ENCODE results near the gene PRKAR2A. TPM values are rescaled to one million over a fixed set of nuclear protein-coding genes. Genes with fewer than 3 reads are reported as not detected.
A peak's percentile ranks its signal among the peaks of the same experiment; 100 is the strongest.

PRKAR2A gene
- total RNA-seq, 4 donors from 2014 or later, result 62.2 to 97.1 (median 80.2) TPM

DNA sequence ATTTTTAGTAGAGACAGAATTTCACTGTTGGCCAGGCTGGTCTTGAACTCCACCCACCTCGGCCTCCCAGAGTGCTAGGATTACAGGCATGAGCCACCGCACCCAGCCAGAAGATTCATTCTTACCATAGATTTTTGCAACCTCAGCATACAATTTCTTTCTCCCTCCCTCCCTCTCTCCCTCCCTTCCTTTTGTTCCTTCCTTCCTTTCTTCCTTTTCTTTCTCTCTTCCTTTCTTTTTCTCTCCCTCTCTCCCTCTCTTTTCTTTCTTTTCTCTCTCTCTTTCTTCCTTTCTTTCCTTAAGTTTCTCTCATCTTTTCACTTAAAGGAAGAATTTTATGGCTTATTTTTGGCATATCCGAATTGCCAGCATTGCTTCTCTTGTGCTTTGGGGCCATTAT lies 58.0 kb downstream of the PRKAR2A start:
- peak overlapping the region in 1 of 4 donors; percentile 2 for H3K27ac ChIP-seq
- DNase-seq (no peak), ATAC-seq (no peak)
- H3K4me1 ChIP-seq, result peaks cover 11 to 21% of the 10 kb centered on the region in 2 donors
- peaks cover 0 to 11% of the 10 kb centered on the region in 2 donors for H3K36me3 ChIP-seq
- in situ Hi-C loops (cut with MboI; ENCODE audit: low sequenced_read_pairs in 4 of 4) (no loop called here), intact Hi-C loops (cut with DNase I; ENCODE audit: low total_unique reads) (no loop called here)
- no peak overlapping the region for H3K4me3 ChIP-seq
- no peaks in the 10 kb centered on the region for H3K27me3 ChIP-seq
- TF ChIP-seq POLR2A (IDR thresholded peaks at IDR 0.05), result no peak
- no peak for TF ChIP-seq CTCF (IDR thresholded peaks at IDR 0.05 in 4 of 5, conservative IDR thresholded peaks at IDR 0.05 in 1 of 5)
- H3K9me3 ChIP-seq, result no peaks in the 10 kb centered on the region

DNA sequence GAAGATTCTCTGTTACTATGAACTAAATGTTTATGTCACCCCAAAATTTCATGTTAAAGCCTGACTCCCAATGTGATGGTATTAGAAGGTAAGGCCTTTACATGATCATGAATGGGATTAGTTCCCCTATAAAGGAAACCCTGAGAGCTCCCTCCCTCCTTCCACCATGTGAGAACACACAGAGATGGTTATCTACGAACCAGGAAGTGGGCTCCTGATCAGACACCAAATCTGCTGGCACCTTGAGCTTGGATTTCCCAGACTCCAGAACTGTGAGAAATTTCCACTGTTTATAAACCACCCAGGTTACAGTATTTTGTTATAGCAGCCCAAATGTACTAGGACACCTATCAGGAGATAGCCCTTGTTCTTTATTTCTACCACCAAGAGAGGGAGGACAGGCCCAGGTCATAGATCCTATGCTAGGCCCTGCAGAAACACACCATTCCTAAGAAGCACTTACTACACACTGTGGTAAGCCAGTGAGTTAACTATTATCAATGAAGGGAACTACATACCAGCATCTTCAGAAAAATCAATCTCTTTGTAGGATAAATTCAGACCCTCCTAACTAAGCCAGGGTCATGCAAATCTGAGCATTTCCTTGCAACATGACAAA lies 59.0 kb downstream of the PRKAR2A start:
- intact Hi-C loops (cut with DNase I; ENCODE audit: low total_unique reads), result no loop called here

GRCh38 chr3:48784426-48785120 lies 63.1 kb downstream of the PRKAR2A start:
- peaks cover 0 to 27% of the 10 kb centered on the region in 2 donors for H3K36me3 ChIP-seq
- no peak overlapping the region for H3K4me3 ChIP-seq
- no peaks in the 10 kb centered on the region for H3K9me3 ChIP-seq
- in situ Hi-C loops (cut with MboI; ENCODE audit: low sequenced_read_pairs in 4 of 4), result no loop called here
- no peaks in the 10 kb centered on the region for H3K27me3 ChIP-seq
- intact Hi-C loops (cut with DNase I; ENCODE audit: low total_unique reads), result no loop called here
- DNase-seq (peak; percentile 43 to 49), ATAC-seq (peak; percentile 98)
- peaks cover 21 to 33% of the 10 kb centered on the region in 2 donors for H3K4me1 ChIP-seq
- H3K27ac ChIP-seq, result peak overlapping the region; percentile 70 to 84 (median 76)
- no peak for TF ChIP-seq POLR2A (IDR thresholded peaks at IDR 0.05)
- TF ChIP-seq CTCF (IDR thresholded peaks at IDR 0.05 in 4 of 5, conservative IDR thresholded peaks at IDR 0.05 in 1 of 5), result no peak

More for the DNA sequence above, 59.0 kb downstream of the PRKAR2A start:
- Histone ChIP-seq H3K27me3 (no peaks in the 10 kb centered on the region), H3K27ac (peak overlapping the region in 1 of 4 donors; percentile 10), H3K4me3 (no peak overlapping the region), H3K4me1 (peaks cover 21 to 31% of the 10 kb centered on the region in 2 donors), H3K9me3 (no peaks in the 10 kb centered on the region), H3K36me3 (peaks cover 0 to 11% of the 10 kb centered on the region in 2 donors)
- ATAC-seq (no peak), DNase-seq (no peak)
- in situ Hi-C loops (cut with MboI; ENCODE audit: low sequenced_read_pairs in 4 of 4), result no loop called here
- no peak for TF ChIP-seq POLR2A (IDR thresholded peaks at IDR 0.05)
- no peak for TF ChIP-seq CTCF (IDR thresholded peaks at IDR 0.05 in 4 of 5, conservative IDR thresholded peaks at IDR 0.05 in 1 of 5)

- Histone ChIP-seq H3K27ac (peak overlapping the region; percentile 70 to 84 (median 76)), H3K27me3 (no peaks in the 10 kb centered on the region), H3K4me1 (peaks cover 25 to 35% of the 10 kb centered on the region in 2 donors), H3K36me3 (peaks cover 0 to 30% of the 10 kb centered on the region in 2 donors), H3K4me3 (no peak overlapping the region), H3K9me3 (no peaks in the 10 kb centered on the region)
- DNase-seq (no peak), ATAC-seq (no peak)
- in situ Hi-C loops (cut with MboI; ENCODE audit: low sequenced_read_pairs in 4 of 4) (no loop called here), intact Hi-C loops (cut with DNase I; ENCODE audit: low total_unique reads) (no loop called here)
- TF ChIP-seq POLR2A (IDR thresholded peaks at IDR 0.05) (no peak), CTCF (IDR thresholded peaks at IDR 0.05 in 4 of 5, conservative IDR thresholded peaks at IDR 0.05 in 1 of 5) (no peak)
Observed at GRCh38 chr3:48783304-48783703, 64.4 kb downstream of the PRKAR2A start.

Data from gastrocnemius medialis (tissue), 4 donors.